Activated CD4-positive, alpha-beta T cell treated with anti-CD3 and anti-CD28 coated beads, Interleukin-2, Interleukin-6, amounts not matched to agents 100 ng/mL and 50 ng/mL, durations not matched to agents 16 hours and 8 hours (primary cell): Measurements from ENCODE around the gene FMNL1.
A peak's percentile ranks its signal among the peaks of the same experiment; 100 is the strongest.

ENCODE experiments used
- DNase-seq: peaks from one replicate; pipeline ENCODE4 v3.0.0-alpha.2; 2020

Gene FMNL1

GRCh38 chr17:45222996-45223538, 1.4 kb downstream of the FMNL1 start:
- peak; percentile 37 for DNase-seq

- DNase-seq: peak; percentile 87
Observed at GRCh38 chr17:45223539-45224528, 2.1 kb downstream of the FMNL1 start.

GRCh38 chr17:45224671-45225050, 3.0 kb downstream of the FMNL1 start:
- DNase-seq: peak; percentile 58

- peak; percentile 78 for DNase-seq
Observed at GRCh38 chr17:45225051-45225700, 3.5 kb downstream of the FMNL1 start.

GRCh38 chr17:45225964-45226530, 4.4 kb downstream of the FMNL1 start:
- DNase-seq: peak; percentile 99

GRCh38 chr17:45226576-45226975, 4.9 kb downstream of the FMNL1 start:
- peak; percentile 33 for DNase-seq

GRCh38 chr17:45227101-45227925, 5.6 kb downstream of the FMNL1 start:
- peak; percentile 61 for DNase-seq

- peak; percentile 52 for DNase-seq
Observed at GRCh38 chr17:45227926-45228762, 6.5 kb downstream of the FMNL1 start.

- DNase-seq: peak; percentile 97
Observed at GRCh38 chr17:45228763-45229539, 7.3 kb downstream of the FMNL1 start.

- DNase-seq: peak; percentile 33
Observed at GRCh38 chr17:45229681-45230409, 8.2 kb downstream of the FMNL1 start.

- DNase-seq: no peak
Observed at GRCh38 chr17:45230410-45230786, 8.7 kb downstream of the FMNL1 start.

- no peak for DNase-seq
Observed at GRCh38 chr17:45230787-45231480, 9.2 kb downstream of the FMNL1 start.

- DNase-seq: peak; percentile 39
Observed at GRCh38 chr17:45231481-45232116, 9.9 kb downstream of the FMNL1 start.

- no peak for DNase-seq
Observed at GRCh38 chr17:45232514-45233422, 11.1 kb downstream of the FMNL1 start.

- no peak for DNase-seq
Observed at GRCh38 chr17:45233423-45233924, 11.8 kb downstream of the FMNL1 start.

- peak; percentile 45 for DNase-seq
Observed at GRCh38 chr17:45234641-45235415, 13.1 kb downstream of the FMNL1 start.
